ENCODE results near the gene CRYL1.

DNA sequence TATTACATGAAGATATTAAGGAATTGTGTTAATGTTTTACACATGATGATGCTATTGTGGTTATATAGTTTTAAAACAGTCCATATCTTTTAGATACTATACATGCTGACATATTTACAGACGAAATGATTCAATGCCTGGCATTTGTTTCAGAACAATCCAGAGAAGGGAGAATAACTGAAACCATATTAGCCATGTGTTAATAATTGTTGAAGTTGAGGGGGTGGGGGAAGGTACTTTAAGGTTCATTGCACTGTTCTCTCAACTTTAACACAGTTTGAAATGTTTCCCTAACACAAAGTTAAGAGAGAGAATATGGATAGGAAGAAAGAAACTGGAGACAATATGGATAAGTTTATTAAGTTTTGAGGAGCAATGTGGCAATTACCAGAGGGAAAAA, 5.8 kb downstream of the CRYL1 start:
- TF ChIP-seq, protein P1, sequence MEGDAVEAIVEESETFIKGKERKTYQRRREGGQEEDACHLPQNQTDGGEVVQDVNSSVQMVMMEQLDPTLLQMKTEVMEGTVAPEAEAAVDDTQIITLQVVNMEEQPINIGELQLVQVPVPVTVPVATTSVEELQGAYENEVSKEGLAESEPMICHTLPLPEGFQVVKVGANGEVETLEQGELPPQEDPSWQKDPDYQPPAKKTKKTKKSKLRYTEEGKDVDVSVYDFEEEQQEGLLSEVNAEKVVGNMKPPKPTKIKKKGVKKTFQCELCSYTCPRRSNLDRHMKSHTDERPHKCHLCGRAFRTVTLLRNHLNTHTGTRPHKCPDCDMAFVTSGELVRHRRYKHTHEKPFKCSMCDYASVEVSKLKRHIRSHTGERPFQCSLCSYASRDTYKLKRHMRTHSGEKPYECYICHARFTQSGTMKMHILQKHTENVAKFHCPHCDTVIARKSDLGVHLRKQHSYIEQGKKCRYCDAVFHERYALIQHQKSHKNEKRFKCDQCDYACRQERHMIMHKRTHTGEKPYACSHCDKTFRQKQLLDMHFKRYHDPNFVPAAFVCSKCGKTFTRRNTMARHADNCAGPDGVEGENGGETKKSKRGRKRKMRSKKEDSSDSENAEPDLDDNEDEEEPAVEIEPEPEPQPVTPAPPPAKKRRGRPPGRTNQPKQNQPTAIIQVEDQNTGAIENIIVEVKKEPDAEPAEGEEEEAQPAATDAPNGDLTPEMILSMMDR (IDR thresholded peaks at IDR 0.05; ENCODE audit: control extremely low read depth in 1 of 3, insufficient read depth in 1 of 3, low read depth in 1 of 3, low read length in 3 of 3): no peak
- TF ChIP-seq SRF (IDR thresholded peaks at IDR 0.05; ENCODE audit: low read depth, low read length) (no peak), SIX5 (IDR thresholded peaks at IDR 0.05; ENCODE audit: low read depth, low read length) (no peak), HDAC6 (IDR thresholded peaks at IDR 0.05; ENCODE audit: low read depth, low read length) (no peak), FOSL1 (IDR thresholded peaks at IDR 0.05; ENCODE audit: insufficient read depth, low read depth, low read length) (no peak)
